Ammon's horn (tissue), 1 donor: ENCODE results near the gene SLC10A7.

Experiments used
- DNase-seq: peaks from one replicate; pipeline ENCODE4 v3.0.0-alpha.2; 2016; ENCODE audit warnings: low spot score

The SLC10A7 gene

DNA sequence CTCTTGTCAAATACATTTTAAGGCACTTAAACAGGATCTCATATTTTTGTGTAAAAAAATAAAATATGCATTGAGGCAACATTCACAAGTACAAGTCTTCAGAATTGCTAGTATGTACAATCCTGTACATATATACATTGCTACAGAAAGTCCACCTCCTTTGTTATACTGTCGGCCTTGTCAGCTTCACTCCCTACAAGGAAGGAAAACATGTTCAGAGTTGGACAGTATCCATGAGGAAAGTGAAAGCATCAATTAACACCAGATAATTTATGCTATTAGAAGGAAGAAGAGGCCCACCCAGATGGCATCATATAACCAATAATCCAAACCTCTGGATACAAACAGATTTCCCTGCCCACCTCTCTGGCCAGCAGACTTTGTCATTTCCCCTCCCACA, 265.4 kb downstream of the SLC10A7 start:
- DNase-seq, result no peak

DNA sequence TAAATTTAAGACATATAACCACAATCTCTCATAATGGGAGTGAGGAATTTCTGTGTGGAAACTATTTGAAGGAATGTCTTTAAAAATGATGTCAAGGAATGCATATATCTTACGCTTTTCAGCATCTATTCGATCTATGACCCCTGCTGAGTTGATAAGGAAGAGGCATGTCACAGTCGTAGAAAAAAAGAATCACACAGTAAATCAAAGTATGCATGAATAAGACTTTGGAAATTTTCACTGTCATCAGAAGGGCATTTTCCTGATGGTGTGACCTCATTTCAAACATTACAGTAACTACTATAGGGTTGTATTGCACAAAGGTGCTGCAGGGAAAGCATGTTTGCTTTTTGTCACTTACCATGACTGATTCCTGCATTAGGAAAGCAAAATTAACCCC, 265.9 kb downstream of the SLC10A7 start:
- DNase-seq, result no peak

DNA sequence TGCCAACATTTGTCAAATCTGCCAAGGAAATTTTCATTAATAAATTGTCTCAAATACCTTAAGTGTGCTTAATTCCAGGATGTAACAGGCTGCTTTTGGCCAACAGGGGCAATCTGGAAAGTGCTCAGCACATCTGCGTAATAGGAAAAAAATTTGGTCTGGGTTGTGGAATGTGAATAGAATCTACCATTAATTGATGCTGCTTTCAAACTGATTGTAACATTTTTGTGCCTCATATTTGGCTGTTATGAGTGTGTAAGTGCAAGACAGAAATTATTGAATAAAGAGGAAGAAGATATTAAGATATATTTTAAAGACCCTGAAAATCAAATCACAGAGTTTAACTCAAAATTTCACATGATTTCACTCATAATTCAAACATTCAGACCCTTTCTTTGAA, 266.3 kb downstream of the SLC10A7 start:
- DNase-seq, result no peak

DNA sequence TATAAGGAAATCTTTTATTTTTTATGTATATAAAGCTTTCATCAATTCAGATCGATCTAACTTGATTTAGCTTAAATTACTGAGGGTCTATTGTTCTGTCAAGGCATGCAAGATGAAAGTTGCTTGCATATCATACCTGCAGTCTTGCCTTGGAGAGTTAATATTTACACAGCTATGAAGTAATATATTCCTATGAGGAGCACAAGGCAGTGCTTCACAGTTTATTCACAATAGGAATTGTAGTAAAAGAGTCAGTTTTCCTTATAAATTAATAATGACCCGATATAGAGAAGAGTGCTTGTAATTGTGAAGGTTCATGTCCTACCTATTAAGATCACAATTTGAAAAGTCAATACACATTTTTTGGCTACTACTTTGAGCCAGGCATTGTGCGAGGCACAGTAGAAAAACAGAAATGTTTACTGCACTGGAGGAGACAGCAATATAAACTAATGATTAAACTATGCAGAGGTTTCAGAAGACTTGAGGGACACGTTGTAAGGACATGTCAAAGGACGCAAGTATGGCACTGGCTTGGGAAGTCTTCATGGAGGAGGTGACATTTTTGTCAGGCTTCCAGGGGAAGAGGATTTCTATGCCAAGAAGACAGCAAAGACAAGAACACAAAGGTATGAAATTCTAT, 268.6 kb downstream of the SLC10A7 start:
- no peak for DNase-seq

DNA sequence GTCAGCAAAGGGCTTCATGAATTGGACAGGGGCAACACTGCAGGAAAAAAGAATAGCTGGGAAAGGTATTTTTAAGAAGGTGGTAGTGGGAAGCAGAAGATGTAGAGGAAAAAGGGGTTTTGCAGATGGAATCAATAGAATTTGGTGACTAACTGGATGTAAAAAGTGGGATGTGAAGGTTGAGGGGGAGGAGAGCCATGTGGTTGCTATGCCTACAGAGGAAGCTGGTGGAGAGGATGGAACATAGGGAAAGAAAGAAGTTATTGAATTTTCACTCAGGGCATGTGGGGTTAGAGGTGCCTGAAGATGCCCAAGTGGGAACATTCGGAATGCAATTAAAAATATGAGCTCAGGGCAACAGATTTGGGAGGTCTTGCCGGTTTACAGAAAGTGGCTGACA, 274.4 kb downstream of the SLC10A7 start:
- DNase-seq, result peak; percentile 61

DNA sequence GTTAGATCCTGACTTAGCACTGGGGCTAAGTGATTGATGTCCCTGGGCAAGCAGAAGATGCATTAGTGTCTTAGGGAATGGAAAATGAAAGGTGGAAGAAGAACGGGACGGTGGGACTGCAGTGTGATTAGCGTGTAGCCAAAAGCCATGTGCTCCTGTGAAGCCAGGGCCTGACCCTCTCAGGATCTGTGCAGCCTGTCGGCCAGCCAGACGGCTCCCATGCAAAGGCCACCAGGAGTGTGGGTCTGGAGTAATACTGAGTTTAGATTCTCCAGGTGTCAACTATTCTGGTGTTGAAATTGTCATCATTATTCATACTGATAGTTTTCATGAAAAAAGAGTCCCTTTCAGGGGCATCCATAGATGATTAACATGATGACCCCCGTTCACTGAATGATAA, 275.4 kb downstream of the SLC10A7 start:
- DNase-seq, result no peak

DNA sequence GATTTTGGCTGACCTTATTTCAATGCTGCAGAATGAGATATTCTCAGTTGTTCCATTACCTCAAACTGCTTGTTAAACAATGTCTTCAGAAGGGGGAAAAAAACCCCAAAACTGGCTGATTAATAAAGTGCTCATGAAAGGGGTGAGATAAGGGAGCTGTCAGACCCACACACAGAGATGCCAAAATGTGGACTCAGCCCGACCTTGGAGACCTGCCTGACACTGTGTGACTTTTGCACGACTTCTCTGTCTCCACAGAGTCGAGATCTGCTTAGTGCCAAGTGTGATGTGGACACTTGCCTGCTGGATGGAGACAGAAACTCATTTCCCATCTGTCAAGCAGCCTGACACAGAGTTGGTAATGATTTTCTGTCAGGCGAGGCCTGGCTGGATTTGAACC, 275.9 kb downstream of the SLC10A7 start:
- DNase-seq, result no peak

DNA sequence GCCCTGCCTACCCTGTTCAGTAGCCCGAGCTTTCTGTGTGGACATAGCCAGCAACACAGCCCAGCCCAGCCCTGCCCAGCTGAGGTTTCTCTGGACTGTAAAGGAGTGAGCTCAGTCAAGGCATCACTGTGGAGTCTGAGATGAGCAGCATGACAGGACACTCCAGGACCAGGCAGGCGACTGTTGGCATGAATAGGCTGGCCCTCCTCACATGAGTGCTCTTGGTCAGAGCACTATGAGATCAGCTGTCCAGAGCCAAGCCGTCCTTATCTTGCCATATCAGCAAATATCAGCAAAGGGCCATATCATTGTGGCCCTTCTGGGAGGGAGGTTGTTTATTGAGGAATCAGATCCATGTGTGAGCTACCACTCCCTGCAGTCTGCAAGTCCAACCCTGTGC, 276.5 kb downstream of the SLC10A7 start:
- no peak for DNase-seq

DNA sequence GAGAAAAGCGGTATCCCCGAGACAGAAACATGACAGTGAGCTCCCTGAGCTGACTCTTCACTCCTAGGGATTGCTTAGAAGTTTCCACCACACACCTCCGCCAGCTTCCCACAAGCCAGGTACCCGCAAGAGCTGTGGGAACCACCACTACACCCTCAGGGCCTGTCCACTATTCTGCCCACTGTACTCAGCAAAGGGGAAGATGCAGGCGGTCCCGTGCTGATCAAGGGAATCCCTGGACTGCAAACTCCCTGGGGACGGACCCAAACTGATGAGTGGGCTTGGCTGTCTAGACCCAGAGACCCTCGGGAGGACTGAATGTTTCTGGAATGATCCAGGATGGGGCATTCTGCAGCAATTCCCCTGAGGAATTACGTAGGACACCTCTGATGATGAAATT, 277.2 kb downstream of the SLC10A7 start:
- no peak for DNase-seq

DNA sequence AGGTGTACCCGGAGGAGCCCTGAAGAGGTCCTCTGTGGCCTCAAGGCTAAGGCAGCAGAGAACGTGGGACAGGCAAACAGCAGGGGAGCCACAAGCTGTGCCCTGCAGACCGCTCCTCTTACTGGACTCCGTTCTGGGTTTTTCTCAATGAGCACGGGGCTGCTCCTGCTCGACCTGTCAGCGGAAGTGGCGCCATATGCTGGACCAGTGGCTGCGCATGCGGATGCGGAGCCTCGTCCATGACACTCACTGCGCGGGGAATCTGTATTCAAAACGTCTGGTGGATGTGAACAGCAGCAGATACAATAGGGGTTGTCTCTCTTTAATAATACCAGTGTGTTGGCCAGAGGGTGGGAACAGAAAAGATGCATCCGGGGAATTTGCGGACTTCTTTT, 277.9 kb downstream of the SLC10A7 start:
- no peak for DNase-seq

DNA sequence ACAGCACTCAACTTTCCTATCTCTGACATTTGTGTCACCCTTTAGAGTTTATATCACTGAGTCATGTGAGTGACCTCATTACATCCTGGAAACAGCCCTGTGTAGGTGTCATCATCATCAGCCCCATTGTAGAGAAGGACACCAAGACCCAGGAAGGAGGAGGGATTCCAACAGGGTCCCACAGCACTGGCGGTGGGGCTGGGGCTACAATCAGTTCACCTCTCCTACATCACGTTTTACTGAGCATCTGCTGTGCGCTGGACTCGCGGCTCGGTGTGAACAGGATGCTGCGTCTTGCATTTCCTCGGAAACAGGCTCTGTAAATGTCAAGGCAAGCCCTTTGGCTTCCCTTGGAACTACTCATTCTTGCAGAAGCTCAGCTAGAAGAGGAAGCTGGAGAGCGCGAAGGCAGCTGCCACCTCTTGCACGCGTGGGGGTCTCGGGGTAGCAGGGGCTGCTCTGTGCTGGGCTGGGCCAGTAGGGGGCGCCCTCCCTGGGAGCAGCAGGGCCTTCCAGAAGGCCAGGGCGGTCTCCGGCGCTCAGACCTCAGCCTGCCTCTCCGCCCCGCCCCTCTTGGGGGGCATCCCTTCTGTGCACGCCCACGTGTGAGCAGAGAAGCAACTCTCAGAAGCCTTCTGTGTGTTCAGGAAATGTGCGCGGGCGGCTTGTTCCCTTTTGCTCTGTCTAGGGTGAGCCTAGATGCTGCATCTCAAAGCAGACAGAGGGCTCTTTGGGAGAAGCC, 278.4 kb downstream of the SLC10A7 start:
- DNase-seq, result peak; percentile 30

DNA sequence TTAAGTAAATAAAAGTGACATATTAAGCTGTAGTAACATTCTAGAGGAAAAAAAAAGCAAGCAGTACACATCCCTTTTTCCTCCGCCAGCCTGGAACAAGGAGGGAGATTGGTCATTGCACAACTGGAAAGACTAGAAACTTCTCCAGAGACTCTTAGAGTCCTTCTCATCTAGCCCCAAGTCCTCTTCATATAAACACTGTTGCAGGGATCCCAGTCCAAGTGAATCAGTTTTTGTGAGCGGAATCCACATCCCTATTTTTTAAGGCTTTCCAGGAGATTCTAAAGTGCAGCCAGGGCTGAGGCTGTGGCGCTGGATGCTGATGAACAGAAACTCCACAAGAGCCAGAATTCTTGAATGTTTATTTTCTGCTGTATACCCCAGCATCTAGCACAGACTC, 283.6 kb downstream of the SLC10A7 start:
- no peak for DNase-seq

DNA sequence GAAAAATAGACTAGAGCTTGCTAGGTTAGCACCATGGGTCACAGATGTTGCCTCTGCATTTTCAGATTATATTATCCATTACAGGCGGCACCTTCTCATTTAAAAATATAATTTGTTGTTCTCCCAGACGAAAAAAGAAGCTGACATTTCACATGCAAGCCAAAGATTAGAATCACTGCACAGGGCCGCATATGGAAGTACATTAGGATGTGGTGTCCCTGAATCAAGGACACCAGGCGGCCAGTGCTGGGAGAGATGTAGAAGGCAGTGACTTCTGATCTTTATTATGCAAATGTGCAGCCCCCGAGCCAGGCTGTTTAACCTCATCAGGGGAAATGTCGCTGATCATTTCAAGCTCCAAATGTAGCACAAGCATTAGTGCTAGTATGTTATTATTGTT, 284.6 kb downstream of the SLC10A7 start:
- DNase-seq, result no peak

DNA sequence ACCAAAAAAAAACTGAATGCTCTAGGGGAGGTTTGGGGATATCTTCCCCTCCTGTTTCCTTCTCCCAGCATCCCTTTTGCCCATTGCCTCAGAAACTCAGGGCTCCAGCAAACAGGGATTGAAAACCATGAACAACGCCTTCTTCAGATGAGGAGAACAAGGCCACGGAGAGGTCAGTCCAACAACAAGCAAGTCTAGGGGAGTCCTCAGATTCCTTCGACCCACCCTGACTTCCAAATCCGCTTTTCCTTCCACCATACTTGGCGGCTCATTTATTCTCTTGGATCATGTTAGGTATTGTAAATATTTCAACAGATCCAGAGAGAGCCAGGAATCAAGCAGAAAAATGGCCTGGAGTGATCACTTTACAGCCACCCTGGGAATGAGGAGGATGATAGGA, 285.5 kb downstream of the SLC10A7 start:
- DNase-seq, result no peak

DNA sequence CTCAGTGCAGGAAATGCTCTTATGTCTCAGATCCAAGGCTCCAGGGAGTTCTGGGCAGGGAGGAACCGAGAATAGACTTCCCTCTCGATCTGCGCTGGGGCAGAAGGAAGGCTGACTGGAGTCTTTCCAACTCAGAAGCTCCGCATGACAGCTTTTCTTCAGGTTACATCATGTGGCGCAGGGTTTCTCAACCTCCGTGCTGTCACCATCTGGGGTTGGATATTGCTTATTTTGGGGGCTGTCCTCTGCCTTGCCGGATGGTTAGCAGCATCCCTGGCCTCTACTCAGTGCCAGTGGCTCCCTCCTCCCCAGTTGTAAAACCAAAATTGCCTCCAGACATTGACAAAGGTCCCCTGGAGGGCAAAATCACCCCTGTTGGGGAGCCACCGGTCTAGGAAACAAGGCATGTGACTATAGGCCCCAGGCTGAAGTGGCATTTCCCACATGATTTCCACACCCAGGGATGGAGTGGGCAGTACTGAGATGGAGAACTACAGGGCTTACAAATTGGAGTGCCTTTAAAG, 286.0 kb downstream of the SLC10A7 start:
- no peak for DNase-seq

DNA sequence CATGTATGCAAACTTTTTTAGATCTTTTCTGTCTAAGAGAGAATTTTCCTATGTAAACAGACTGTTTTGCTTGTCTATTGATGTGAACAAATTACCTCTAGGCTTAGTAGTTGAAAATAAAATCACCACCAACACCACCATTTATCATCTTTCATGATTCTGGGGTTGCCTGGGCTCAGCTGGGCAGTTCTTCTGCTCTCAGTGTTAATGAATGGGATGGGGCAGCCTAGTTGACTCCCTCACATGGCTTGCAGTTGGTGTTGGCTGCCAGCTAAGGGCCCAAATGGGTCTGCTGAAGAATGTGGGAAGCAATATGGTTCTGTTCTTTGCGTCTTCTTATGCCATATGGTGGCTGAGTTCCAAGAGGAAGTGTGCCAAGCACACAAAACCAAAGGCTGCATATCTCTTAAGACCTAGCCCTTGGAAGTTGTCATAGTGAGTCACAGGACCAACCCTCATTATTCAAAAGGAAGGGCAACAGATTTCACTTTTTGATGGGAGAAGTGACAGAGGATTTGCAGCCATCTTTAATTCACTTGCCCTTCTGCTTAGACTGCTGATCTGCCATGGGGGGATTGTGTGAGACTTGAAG, 289.5 kb downstream of the SLC10A7 start:
- no peak for DNase-seq

DNA sequence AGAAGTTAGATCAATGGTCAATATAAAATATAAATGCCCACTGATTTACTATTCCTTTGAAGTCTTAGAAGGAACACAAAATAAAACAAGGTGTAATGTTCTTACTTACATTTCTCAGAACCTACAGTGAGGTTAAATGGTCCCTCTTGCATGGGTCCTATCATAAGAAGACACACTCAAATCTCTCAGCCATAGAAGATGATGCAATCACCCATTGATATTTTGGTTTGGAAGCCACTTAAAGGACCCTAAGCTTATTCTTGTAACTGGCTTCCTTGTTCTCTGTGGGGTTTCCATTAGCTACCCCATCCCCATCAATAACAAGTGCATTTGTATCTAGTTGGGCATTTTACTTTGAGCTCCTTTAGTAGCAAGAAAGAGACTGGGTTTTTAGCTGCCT, 292.3 kb downstream of the SLC10A7 start:
- DNase-seq, result no peak

DNA sequence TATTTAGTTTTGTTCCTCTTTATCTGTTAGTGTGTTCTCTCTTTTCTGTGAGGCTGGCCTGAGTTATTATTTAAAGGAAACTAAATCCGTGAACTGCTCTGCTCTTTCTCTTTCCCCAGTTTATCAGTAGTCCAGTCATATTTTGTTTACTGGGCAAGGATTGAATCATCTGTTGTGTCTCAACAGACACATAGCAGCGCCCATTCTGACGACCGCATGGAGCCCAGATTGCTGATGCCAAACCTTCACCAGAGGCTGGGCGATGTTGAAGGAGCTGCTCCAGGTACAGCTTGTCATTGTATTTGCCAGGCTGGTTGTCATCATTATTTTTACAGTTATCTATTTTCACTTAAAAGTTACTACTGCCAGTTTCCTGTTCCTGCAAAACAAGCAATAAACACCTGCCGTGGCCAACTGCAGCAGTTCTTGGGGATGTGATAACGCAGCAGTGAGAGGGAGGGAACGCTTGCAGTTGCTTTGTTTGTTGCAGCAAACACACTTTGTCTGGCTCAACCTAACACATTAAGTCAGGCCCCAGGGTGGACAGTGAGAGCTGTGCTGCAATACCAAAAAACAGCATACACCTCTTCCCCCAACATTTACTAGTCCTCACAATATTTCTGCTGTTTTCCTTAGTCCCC, 297.3 kb downstream of the SLC10A7 start:
- peak; percentile 40 for DNase-seq

DNA sequence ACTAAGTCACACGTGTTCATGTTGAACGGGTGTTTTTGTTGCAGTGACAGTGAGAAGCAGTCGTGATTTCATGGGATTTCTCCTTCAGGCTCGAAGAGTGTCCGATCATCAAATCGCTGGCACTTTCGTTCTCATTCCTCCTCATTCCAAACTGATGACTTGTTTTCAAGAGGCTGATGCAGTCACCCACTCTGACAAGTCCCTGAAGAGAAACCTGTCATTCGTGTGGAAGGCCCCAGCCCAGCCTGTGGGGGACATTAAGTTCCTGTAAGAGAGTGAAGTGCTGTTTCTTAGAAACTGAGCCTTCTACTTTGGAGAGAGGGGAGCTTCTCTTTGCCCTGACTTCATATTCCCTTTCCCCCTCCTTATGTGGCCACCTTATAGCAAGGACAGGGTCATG, 299.4 kb downstream of the SLC10A7 start:
- no peak for DNase-seq

DNA sequence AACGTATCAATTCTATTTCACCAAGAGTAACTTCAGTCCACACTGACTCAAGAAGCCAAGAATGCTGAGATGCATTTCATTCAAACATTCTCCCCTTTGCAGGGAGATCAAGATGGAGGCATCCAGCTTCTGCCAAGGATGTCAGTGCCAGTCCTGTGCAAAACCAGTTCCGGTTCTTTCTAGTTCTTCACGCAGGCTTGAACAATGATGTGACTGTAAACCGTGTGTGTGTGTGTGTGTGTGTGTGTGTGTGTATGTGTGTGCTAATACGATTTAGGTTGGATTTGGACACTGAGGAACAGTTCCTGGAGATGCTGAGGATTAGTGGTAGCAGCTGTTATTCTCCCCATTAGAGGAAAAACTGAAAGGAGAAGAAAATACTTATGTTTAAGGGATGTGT, 307.5 kb downstream of the SLC10A7 start, which contains the start of gene REELD1:
TSS of gene REELD1 (plus strand) at position 301 of the 400 bp plus-strand sequence. CDS start 2,415 bp downstream, outside the sequence.
- no peak for DNase-seq

DNA sequence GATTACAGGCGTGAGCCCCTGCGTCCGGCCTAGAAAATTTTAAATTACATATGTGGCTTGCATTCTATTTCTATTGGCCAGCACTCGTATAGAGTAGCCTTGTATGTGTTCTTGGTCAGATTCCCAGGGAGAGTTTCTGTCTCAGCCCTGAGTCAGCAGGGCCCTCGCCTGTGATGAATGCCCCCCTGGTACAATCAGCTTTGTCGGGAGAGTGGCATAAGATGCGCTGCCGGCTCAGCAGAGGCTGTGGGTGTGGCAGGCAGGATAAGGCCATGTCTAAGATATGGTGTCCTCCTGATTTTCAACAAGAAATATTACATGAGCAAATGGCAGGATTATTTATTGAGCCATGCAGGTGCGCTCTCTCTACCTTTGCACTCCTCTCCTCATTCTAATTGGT, 309.0 kb downstream of the SLC10A7 start:
- no peak for DNase-seq

DNA sequence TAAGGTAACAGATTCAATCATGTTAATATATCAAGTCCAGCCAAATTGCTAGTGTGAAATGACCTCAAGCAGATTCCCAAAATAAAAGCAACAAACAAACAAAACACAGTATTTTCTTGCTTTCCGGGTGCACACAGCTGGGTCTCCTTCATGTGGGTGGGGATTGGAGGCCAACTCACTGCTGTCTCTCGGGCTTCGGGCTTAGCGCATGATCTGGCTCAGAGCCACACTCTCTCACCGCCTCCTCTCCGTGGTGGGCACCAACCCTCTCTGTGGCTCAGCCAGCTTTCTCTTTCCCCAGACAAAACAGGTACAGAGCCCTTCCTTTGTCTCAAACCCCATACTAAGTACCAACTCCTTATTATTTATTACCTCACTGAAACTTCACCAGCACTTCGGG, 310.3 kb downstream of the SLC10A7 start:
- no peak for DNase-seq

DNA sequence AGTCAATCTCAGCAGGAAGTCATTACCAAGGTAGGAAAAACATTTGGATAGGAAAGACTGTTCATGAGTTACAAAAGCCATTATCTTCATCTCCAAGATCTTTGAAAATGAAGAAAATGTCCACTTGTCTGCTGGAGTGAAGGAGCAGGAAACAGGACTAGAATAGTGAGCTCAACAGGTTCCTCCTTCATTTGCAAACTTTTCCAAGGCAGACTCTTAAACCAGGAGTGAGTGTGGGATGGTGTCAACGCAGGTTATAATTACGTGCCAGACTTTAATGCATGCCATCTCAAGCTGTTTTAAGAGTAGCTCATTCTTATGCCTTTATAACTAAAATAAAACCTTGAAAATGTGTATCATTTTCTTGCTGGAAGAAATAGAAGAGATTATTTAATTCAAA, 310.9 kb downstream of the SLC10A7 start:
- no peak for DNase-seq
